Ascending aorta (tissue), 2 donors: ENCODE data around the gene HPSE. TPM values are rescaled to one million over a fixed set of nuclear protein-coding genes. Genes with fewer than 3 reads are reported as not detected.
"Not testable (repeated sequence)": the region's sequence is repeated elsewhere in the genome, so short reads cannot be mapped to it uniquely, and the experiment has no call there.

ENCODE experiments used
- DNase-seq, 2 donors: peaks; one replicate each; pipeline ENCODE4 v3.0.0-alpha.2; 2019; ENCODE audit warnings: low spot score in 2 of 2
- H3K27ac ChIP-seq, 2 donors: fragments of 200-600 bp; sonication (generic); one replicate each; pipeline ENCODE4 v1.5.1; 2016 to 2017; ENCODE audit warnings: mild to moderate bottlenecking in 1 of 2
- H3K27me3 ChIP-seq: fragments of 200-600 bp; sonication (generic); one replicate; pipeline ENCODE4 v1.5.1; 2017
- H3K36me3 ChIP-seq, 2 donors: fragments of 200-600 bp; sonication (generic); one replicate each; pipeline ENCODE4 v1.5.1; 2016
- H3K4me1 ChIP-seq, 2 donors: fragments of 200-600 bp; sonication (generic); one replicate each; pipeline ENCODE4 v1.5.1; 2016 to 2017; ENCODE audit warnings: mild to moderate bottlenecking in 1 of 2
- H3K4me3 ChIP-seq, 2 donors: fragments of 200-600 bp; sonication (generic); one replicate each; pipeline ENCODE4 v1.5.1; 2016 to 2017; ENCODE audit warnings: mild to moderate bottlenecking in 1 of 2
- H3K9me3 ChIP-seq, 2 donors: fragments of 200-600 bp; sonication (generic); one replicate each; pipeline ENCODE4 v1.5.1; 2016
- intact Hi-C: fragments of 100-400 bp; cut with DNase I; formaldehyde crosslinking; loops from one replicate; pipeline ENCODE4 v1.15.1; 2023
- total RNA-seq: library from RNA; depleted of rRNA; stranded (reverse); fragments of >200 nt; gene quantifications from one replicate; pipeline ENCODE4 v1.1.0, GENCODE V29; 2016
- TF ChIP-seq, protein P1 (sequence below), 3 experiments: fragments of 200-600 bp in 2 of 3; fragments of 450-650 bp in 1 of 3; sonication (generic) in 2 of 3; IDR thresholded peaks; one replicate each; pipeline ENCODE4 v1.5.1; 2016 to 2019; ENCODE audit warnings: antibody characterized with exemption in 3 of 3, mild to moderate bottlenecking in 1 of 3, moderate library complexity in 1 of 3

HPSE gene
- total RNA-seq, 1 donor from 2014 or later, result 1.7 TPM

DNA sequence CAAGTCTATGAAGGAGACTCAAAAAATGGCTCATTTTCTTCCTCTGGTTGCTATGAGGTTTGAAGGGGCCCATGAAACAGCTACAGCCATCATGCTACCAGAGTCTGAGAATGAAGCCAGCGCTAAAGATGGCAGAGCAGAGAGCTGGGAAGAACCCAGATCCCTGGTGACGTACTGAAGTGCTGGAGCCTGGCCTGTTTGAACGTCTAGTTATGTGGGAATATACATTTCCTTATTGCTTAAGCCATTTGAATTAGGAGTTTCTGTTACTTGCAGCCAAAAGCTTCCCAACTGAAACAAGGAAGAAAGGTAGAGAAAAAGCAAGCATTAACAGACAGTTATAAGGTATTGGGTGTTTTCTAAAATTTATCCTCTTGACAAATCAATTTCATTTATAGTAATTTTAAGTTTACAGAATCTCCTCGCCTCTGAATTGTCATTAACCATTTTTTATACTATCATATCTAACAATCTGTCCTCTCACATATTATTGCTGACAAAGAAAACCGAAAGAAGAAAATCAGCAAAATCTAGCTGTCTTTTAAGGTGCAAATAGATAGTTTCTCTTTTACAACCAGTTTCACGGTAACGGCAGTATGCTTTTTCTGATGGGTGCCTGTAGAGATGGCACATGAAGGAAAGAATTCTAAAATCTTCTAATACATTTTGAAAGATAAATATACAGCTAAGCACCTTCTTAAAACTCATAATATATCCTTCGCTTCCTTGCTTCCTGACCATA, 41.2 kb downstream of the HPSE start:
- intact Hi-C loops, result no loop called here
- TF ChIP-seq, protein P1, sequence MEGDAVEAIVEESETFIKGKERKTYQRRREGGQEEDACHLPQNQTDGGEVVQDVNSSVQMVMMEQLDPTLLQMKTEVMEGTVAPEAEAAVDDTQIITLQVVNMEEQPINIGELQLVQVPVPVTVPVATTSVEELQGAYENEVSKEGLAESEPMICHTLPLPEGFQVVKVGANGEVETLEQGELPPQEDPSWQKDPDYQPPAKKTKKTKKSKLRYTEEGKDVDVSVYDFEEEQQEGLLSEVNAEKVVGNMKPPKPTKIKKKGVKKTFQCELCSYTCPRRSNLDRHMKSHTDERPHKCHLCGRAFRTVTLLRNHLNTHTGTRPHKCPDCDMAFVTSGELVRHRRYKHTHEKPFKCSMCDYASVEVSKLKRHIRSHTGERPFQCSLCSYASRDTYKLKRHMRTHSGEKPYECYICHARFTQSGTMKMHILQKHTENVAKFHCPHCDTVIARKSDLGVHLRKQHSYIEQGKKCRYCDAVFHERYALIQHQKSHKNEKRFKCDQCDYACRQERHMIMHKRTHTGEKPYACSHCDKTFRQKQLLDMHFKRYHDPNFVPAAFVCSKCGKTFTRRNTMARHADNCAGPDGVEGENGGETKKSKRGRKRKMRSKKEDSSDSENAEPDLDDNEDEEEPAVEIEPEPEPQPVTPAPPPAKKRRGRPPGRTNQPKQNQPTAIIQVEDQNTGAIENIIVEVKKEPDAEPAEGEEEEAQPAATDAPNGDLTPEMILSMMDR (IDR thresholded peaks at IDR 0.05), result no peak
- no peaks in the 10 kb centered on the region for H3K4me1 ChIP-seq

DNA sequence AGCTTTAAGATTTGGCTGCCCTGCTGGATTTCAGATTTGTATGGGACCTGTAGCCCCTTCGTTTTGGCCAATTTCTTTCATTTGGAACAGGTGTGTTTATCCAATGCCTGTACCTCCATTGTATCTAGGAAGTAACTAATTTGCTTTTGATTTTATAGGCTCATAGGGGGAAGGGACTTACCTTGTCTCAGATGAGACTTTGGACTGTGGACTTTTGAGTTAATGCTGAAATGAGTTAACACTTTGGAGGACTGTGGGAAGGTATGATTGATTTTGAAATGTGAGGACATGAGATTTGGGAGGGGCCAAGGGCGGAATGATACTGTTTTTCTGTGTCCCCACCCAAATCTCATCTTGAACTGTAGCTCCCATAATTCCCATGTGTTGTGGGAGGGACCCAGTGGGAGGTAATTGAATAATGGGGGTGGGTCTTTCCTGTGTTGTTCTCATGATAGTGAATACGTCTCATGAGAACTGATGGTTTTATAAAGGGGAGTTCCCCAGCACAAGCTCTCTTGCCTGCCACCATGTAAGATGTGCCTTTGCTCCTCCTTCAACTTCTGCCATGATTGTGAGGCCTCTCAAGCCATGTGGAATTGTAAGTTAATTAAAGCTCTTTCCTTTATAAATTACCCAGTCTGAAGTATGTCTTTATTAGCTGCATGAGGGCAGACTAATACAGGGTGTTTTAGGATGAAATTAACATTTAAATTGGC, 44.4 kb downstream of the HPSE start:
- H3K4me3 ChIP-seq, H3K27ac ChIP-seq, intact Hi-C loops, H3K36me3 ChIP-seq, H3K4me1 ChIP-seq, DNase-seq, H3K27me3 ChIP-seq, H3K9me3 ChIP-seq: not testable (repeated sequence)

More for the DNA sequence above, 41.2 kb downstream of the HPSE start:
- no peaks in the 10 kb centered on the region for H3K36me3 ChIP-seq
- H3K4me3 ChIP-seq, result no peak overlapping the region
- H3K9me3 ChIP-seq, result no peaks in the 10 kb centered on the region
- H3K27ac ChIP-seq, result no peak overlapping the region
- DNase-seq, result no peak
- H3K27me3 ChIP-seq, result no peaks in the 10 kb centered on the region

DNA sequence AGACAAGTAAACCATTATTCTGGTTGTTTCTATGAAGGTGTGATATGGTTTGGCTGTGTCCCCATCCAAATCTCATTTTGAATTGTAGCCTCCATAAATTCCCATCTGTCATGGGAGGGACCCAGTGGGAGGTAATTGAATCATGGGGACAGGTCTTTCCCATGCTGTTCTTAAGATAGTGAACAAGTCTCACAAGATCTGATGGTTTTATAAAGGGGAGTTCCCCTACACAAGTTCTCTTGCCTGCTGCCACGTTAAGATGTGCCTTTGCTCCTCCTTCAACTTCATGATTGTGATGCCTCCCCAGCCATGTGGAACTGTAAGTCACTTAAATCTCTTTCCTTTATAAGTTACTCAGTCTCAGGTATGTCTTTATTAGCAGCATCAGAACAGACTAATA, 46.3 kb downstream of the HPSE start:
- H3K36me3 ChIP-seq, H3K27me3 ChIP-seq, DNase-seq, H3K4me1 ChIP-seq, H3K27ac ChIP-seq, H3K4me3 ChIP-seq, H3K9me3 ChIP-seq: not testable (repeated sequence)
- intact Hi-C loops, result loop anchor here (10.0 kb wide), 1 partner anchor 1004 kb away; no protein-coding TSS in a partner anchor

DNA sequence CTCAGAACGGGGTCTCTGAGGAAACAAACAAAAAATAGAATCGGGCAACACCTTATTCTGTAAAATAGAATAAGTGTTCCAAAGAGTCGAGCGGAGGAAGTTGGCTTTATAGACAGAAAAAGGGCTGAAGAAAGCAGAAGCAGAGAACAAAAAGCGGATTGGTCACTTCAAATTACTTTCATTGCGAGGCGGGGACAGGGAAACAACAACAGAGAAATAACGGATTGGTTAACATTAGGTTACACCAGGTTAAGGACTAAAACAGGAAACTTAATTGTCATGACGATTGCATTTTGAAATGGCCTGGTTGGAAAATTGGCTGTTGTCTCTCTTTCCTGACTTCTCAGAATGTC, 49.6 kb downstream of the HPSE start:
- H3K36me3 ChIP-seq, result no peaks in the 10 kb centered on the region
- peak overlapping the region; percentile 93 to 94 for H3K27ac ChIP-seq
- H3K27me3 ChIP-seq, result no peaks in the 10 kb centered on the region
- H3K4me1 ChIP-seq, result peaks cover 0 to 4% of the 10 kb centered on the region in 2 donors
- TF ChIP-seq, protein P1 (IDR thresholded peaks at IDR 0.05), result no peak
- peak in 1 of 2 donors; percentile 67 for DNase-seq
- peak overlapping the region; percentile 86 to 91 for H3K4me3 ChIP-seq
- H3K9me3 ChIP-seq, result no peaks in the 10 kb centered on the region
- intact Hi-C loops, result loop anchor here (10.0 kb wide), 1 partner anchor 1000 kb away; no protein-coding TSS in a partner anchor

DNA sequence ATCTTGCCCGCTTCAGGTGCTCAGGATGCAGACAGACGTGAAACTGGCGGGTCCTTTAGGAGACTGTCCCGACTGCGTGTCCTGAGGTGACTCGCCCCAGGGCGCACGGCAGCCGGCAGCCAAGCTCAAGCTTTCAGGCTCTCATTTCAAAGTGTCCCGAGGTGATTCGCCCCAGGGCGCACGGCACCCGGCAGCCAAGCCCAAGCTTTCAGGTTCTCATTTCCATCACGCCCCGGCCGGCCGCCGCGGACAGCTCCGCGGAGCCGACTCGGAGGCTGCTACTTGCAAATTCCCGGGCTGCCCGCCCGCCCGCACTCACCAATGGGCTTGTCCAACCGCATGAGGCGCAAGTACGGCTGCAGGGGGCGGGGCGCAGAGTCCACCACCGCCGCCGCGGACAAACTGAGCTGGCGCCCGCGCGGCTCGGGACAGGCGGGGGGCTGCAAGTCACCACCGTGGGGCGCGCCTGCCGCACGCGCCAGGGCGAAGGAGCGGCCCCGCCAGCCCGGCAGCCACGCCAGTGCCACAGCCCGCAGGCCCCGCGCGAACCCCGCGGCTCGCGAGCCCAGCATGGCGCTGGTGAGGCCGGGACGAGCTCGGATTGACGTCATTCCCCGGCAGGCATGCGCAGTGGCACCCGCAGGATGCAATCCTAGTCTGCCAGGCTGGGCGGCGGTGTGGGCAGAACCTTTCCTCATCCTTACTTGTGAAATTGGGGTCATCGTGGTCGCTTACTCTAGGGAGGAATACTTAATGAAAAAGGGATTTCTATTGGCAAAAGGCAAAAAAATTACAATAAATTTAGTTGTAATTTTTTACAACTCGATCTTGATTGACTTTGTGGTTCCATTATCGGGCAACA, 50.2 kb downstream of the HPSE start, which contains the start of gene COQ2:
Gene COQ2 (minus strand): TSS at position 606 of the 862 bp plus-strand sequence. CDS start 34 bp downstream, at position 572.
- Histone ChIP-seq H3K27ac (peak within 1 kb of the TSS; percentile 93 to 94), H3K4me1 (peaks cover 0 to 4% of the 10 kb centered on the region in 2 donors), H3K27me3 (no peaks in the 10 kb centered on the region), H3K4me3 (peak within 1 kb of the TSS; percentile 86 to 91), H3K9me3 (no peaks in the 10 kb centered on the region), H3K36me3 (no peaks in the 10 kb centered on the region)
- intact Hi-C loops, result loop anchor here (1.0 to 10.0 kb wide), 8 partner anchors 27 to 1000 kb away; partner anchors contain the start of genes ENOPH1, HELQ, HNRNPDL and SEC31A
- TF ChIP-seq, protein P1 (IDR thresholded peaks at IDR 0.05), result peak; percentile 23 to 53 (median 36)
- DNase-seq, result peak; percentile 82 to 97

DNA sequence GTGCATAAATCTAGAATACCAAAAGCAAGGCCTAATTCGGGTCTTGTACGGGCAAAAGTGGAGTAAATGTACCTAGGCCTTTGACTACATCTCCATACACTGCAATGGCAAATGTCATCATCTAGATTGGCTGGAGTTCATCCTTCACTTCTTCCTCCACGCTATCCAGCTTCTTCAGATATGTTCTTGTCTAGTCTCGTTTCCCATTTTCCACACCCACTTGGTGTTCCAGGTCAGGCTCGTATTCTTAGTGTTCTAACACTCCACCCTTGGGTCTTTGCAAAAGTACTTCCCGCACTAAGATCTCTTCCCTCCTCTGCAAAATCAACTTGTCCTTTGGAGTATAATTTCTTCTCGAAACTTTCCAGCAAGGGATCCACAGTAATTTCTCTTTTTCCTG, 51.5 kb downstream of the HPSE start:
- Histone ChIP-seq H3K27me3 (no peaks in the 10 kb centered on the region), H3K9me3 (no peaks in the 10 kb centered on the region), H3K4me1 (peaks cover 0 to 4% of the 10 kb centered on the region in 2 donors), H3K36me3 (no peaks in the 10 kb centered on the region), H3K27ac (no peak overlapping the region), H3K4me3 (no peak overlapping the region)
- intact Hi-C loops, result loop anchor here (2.0 to 10.0 kb wide), 4 partner anchors 208 to 998 kb away; partner anchors contain the start of gene SEC31A
- DNase-seq, result no peak
- TF ChIP-seq, protein P1 (IDR thresholded peaks at IDR 0.05), result no peak
